LNCaP clone FGC (cell line): ENCODE data around the gene PEX16.

Source experiments
- DNase-seq: peaks from one replicate; pipeline ENCODE4 v3.0.0-alpha.2; 2011; ENCODE audit warnings: low read depth
- H3K4me3 ChIP-seq: 2 replicates; pipeline ENCODE4 v1.5.1; 2011; ENCODE audit warnings: mild to moderate bottlenecking, low read depth, low read length, control low read depth
- CTCF ChIP-seq: IDR thresholded peaks from 2 replicates; pipeline ENCODE4 v1.5.1; 2012; ENCODE audit warnings: mild to moderate bottlenecking; ENCODE audit not compliant: control insufficient read depth, insufficient read depth; ENCODE audit errors: extremely low read depth

Gene PEX16

GRCh38 chr11:45896422-45896984 lies 21.2 kb downstream of the PEX16 start:
- no peak for DNase-seq
- no peak overlapping the region for H3K4me3 ChIP-seq
- TF ChIP-seq CTCF, result no peak

GRCh38 chr11:45895553-45896259 lies 22.0 kb downstream of the PEX16 start:
- no peak overlapping the region for H3K4me3 ChIP-seq

GRCh38 chr11:45894555-45895247 lies 23.0 kb downstream of the PEX16 start:
- TF ChIP-seq CTCF, result no peak
- H3K4me3 ChIP-seq, result no peak overlapping the region
- DNase-seq, result no peak

More at GRCh38 chr11:45895553-45896259, 22.0 kb downstream of the PEX16 start:
- DNase-seq, result no peak
- no peak for TF ChIP-seq CTCF

- no peak overlapping the region for H3K4me3 ChIP-seq
- no peak for DNase-seq
- no peak for TF ChIP-seq CTCF
Observed at GRCh38 chr11:45892856-45893255, 24.8 kb downstream of the PEX16 start.

- no peak overlapping the region for H3K4me3 ChIP-seq
- DNase-seq, result no peak
- no peak for TF ChIP-seq CTCF
Observed at GRCh38 chr11:45890886-45891550, 26.7 kb downstream of the PEX16 start.

- H3K4me3 ChIP-seq, result no peak overlapping the region
- TF ChIP-seq CTCF, result no peak
- no peak for DNase-seq
Observed at GRCh38 chr11:45889966-45890365, 27.7 kb downstream of the PEX16 start.
